KOPT-K1 (cell line): ENCODE measurements around the gene DNAH14.
"Not testable (repeated sequence)": the region's sequence is repeated elsewhere in the genome, so short reads cannot be mapped to it uniquely, and the experiment has no call there.

Experiments used
- H3K27ac ChIP-seq: fragments of 200-600 bp; sonication (generic); 2 replicates; pipeline ENCODE4 v1.5.1; 2016; ENCODE audit warnings: antibody characterized with exemption, mild to moderate bottlenecking, low read depth, low read length; ENCODE audit not compliant: poor library complexity, severe bottlenecking
- H3K36me3 ChIP-seq: fragments of 200-600 bp; sonication (generic); 2 replicates; pipeline ENCODE4 v1.5.1; 2017; ENCODE audit warnings: antibody characterized with exemption, mild to moderate bottlenecking, low read length, moderate library complexity; ENCODE audit not compliant: insufficient read depth
- H3K9me3 ChIP-seq: fragments of 200-600 bp; sonication (generic); 2 replicates; pipeline ENCODE4 v1.5.1; 2017; ENCODE audit warnings: antibody characterized with exemption, low read length, mild to moderate bottlenecking; ENCODE audit not compliant: insufficient read depth, poor library complexity, severe bottlenecking

DNAH14 gene

DNA sequence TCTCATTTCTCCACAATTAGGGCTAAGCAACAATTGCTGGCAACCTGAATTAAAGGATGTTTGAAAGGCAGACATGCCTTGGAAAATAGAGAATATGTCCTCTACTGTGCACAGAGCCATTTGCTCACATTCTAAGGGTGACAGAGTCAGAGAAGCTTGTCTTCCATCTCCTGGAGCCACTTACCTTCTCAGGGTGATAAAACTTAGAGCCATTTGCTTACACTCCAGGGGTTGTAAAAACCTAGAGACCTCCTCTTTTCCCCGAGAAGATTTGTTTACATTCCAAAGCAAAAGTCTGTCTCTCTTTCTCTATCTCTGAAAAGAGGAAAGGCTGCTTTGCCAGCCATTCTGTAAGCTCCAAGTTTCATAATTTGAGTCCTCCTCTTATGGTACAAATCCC is 437.1 kb downstream of the DNAH14 start:
- Histone ChIP-seq H3K36me3 (no peaks in the 10 kb centered on the region), H3K9me3 (no peaks in the 10 kb centered on the region), H3K27ac (no peak overlapping the region)

DNA sequence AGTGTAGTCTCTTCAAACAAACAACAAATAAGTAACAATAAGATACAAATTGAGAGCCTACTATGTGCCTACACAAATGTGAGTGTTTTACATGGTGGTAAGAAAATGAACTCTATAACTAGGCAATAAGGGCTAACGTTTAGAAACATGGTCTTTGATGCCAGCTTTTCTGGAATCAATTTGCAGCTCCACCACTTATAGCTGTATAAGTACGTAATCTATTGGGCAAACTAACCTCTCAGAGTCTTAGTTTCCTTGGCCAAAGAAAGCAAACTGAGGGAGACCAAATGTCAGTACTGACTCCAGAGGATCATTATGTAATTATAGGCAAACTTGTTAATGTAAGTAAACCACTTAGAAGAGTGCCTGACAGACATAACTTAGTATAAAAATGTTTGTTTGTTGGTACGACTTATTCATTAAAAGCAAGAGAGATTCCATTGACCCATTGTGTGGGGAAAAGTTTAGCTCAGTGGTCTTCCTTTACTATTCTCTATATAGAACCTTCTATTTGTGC is 438.6 kb downstream of the DNAH14 start:
- Histone ChIP-seq H3K36me3 (no peaks in the 10 kb centered on the region), H3K27ac (no peak overlapping the region), H3K9me3 (no peaks in the 10 kb centered on the region)

DNA sequence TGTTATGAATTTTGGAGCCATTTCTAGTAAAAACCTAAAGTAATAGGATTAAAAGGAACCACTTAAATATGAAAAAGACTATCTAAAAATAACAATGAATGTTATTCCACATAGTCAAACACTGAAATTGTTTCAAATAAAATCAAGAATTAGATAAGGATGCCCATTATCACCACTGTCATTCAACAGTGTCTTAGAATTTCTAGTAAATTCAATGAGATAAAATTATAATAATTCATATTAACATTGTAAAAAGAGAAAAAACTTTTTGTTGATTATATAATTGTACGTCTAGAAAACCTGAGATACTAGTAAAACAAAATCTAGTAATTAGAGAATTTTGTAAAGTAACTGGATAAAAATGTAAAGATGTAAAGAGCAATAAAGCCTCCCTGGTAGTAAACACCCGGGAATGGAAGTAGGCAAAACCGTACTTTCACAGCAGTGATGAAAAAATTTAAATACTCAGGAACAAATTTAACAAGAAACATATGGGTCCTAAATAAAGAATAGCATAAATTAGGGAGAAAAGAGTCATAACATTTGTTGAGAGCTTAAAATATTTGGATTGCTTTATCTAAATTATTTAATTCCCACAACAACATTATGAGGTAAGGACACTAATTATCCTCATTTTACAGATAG is 442.0 kb downstream of the DNAH14 start:
- Histone ChIP-seq H3K27ac (no peak overlapping the region), H3K9me3 (no peaks in the 10 kb centered on the region), H3K36me3 (no peaks in the 10 kb centered on the region)

DNA sequence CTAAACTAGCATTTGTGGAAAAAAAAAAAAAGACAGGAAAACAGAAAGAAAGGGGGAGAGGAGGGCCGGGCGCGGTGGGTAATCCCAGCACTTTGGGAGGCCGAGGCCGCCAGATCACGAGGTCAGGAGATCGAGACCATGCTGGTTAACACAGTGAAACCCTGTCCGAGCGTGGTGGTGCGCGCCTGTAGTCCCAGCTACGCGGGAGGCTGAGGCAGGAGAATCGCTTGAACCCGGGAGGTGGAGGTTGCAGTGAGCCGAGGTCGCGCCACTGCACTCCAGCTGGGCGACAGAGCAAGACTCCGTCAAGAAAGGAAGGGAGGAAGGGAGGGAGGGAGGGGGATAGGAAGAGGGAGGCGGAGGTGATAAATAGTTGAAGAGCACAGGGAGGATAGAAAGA is 443.7 kb downstream of the DNAH14 start:
- Histone ChIP-seq H3K9me3 (no peaks in the 10 kb centered on the region), H3K36me3 (no peaks in the 10 kb centered on the region), H3K27ac (no peak overlapping the region)

DNA sequence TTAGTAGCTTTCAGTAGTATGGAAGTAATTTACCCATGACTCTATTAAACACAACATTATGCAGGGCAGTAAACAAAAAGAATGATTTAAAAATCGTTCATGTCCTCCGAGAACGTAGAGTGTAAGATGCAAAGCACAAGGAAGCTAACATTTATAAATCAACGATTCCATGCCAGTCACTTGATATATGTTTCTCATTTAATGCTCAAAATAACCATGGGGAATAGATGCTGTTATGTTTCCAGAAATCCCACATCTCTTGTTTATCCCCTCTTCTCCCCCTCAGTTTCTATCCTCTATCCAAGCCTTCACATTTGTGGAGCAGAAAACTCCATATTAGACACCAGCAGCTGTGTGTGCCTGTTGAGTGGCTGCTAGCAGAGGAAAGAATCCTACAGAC is 445.5 kb downstream of the DNAH14 start:
- Histone ChIP-seq H3K27ac (no peak overlapping the region), H3K36me3 (no peaks in the 10 kb centered on the region), H3K9me3 (no peaks in the 10 kb centered on the region)

DNA sequence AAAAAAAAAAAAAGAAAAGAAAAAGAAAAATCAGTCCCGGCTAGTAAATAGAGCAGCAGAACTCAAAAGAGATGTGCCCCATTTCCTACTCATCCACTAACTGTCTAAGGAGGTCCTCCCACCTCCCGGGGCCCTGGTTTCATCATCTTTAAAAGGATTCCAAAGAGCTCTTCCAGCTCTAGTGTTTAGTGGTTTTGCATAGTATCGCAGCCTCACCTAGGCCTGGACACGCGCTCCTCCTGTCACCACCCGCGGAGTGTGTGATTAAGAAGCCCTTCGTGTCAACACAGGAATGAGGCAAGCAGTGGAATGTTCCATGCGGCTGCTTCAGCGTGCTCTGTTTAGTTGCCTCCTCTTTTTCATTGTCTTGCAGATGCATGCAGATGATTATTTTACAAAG is 449.4 kb downstream of the DNAH14 start:
- H3K9me3 ChIP-seq: no peaks in the 10 kb centered on the region
- no peak overlapping the region for H3K27ac ChIP-seq
- no peaks in the 10 kb centered on the region for H3K36me3 ChIP-seq

DNA sequence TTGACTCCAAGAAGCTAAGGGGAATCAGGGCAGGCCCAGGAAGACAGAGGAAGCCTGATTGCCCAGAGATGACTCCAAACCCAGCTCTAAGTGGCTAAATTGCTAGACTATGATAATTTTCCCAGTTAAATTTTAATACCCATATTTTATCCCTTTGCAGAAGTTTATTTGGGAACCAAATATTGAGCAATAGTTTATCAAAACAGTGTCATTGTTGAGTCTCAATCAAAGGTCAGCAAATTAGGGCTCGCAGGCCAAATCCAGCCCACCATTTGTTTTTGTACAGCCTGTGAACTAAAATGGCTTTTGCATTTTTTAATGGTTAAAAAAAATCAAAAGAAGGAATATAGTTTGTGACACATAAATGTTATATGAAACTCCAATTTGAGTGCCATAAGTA is 451.2 kb downstream of the DNAH14 start:
- Histone ChIP-seq H3K27ac (no peak overlapping the region), H3K36me3 (no peaks in the 10 kb centered on the region), H3K9me3 (no peaks in the 10 kb centered on the region)

DNA sequence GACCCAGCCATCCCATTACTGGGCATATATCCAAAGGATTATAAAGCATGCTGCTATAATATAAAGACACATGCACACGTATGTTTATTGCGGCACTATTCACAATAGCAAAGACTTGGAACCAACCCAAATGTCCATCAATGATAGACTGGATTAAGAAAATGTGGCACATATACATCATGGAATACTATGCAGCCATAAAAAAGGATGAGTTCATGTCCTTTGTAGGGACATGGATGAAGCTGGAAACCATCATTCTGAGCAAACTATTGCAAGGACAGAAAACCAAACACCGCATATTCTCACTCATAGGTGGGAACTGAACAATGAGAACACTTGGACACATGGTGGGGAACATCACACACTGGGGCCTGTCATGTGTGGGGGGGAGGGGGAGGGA is 457.4 kb downstream of the DNAH14 start:
- H3K36me3 ChIP-seq, H3K9me3 ChIP-seq, H3K27ac ChIP-seq: not testable (repeated sequence)

DNA sequence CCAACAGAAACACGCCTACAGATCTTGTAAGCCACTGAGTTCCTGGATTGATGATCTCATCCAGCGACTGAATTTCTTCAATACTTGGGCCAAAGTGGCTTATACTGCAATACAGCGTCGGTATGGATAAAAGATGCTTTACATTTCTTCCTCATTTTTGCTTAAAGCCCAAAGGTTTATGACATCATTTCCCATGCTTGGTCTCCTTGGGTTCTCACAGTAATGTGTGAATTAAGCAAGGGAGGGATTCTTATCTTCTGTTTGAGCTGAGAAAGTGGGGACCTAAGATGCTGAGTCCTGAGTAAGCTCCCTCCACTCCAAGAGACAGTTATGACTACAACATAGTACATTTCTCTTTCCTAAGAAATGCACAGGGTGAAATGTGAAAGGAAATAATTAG is 458.9 kb downstream of the DNAH14 start:
- no peaks in the 10 kb centered on the region for H3K9me3 ChIP-seq
- H3K36me3 ChIP-seq: no peaks in the 10 kb centered on the region
- H3K27ac ChIP-seq: no peak overlapping the region

DNA sequence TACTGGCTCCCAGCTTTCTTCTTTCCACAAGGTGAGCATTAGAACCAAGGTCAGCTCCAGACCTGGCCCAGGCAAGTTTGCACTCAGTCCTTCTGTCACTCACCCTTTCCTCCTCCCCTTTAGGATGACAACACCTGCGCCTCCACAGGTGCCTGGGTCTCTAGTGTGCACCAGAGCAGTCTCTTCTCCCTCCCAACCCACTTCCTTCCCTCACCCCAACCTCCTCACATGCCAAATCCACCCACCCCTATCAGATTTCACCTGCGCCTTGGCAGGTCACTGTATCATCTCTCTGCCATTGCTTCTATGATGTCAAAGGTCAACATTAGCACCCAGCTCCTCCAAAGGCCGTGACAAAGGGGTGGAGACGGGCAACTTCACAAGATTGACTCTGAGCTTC is 460.4 kb downstream of the DNAH14 start:
- Histone ChIP-seq H3K9me3 (no peaks in the 10 kb centered on the region), H3K27ac (no peak overlapping the region), H3K36me3 (no peaks in the 10 kb centered on the region)

DNA sequence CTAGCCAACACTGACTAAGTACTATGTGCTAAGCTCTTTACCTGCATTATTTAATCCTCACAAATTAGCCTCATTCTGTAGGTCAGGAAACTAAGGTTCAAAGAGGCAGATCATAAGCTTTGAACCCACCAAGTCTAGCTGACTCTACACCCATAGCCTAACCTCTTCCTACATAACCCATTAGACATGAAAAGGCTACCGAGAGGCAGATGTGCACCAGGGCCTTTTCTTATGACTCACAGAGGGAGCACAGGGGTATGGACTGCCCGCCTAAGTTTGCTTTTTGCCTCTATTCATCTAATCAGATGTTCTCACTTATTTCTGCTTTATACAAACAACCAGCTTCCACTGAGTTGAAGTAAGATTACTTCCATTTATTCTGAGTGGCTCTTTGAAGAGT is 466.9 kb downstream of the DNAH14 start:
- Histone ChIP-seq H3K36me3 (peaks cover 58% of the 10 kb centered on the region), H3K27ac (no peak overlapping the region)

DNA sequence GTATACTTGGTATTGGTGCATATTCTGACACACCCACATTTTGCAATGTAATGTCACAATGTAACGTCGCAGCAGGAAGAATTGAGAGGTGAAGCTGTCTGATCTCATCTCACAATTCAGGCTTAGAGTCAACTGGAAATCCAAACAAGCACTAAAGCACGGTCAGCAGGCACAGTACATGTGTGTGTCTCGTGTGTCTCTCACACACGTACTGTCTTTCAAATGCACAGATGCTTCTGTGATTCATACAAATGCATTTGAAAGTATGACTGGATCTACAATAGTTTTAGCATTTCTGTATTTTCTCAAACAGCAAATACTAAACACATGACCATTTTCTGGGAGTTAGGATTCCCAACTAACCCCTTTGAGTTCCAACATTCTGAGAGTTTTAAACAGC is 471.5 kb downstream of the DNAH14 start:
- Histone ChIP-seq H3K36me3 (peaks cover 97% of the 10 kb centered on the region), H3K27ac (no peak overlapping the region), H3K9me3 (no peaks in the 10 kb centered on the region)

More for the DNA sequence above, 466.9 kb downstream of the DNAH14 start:
- H3K9me3 ChIP-seq: no peaks in the 10 kb centered on the region

DNA sequence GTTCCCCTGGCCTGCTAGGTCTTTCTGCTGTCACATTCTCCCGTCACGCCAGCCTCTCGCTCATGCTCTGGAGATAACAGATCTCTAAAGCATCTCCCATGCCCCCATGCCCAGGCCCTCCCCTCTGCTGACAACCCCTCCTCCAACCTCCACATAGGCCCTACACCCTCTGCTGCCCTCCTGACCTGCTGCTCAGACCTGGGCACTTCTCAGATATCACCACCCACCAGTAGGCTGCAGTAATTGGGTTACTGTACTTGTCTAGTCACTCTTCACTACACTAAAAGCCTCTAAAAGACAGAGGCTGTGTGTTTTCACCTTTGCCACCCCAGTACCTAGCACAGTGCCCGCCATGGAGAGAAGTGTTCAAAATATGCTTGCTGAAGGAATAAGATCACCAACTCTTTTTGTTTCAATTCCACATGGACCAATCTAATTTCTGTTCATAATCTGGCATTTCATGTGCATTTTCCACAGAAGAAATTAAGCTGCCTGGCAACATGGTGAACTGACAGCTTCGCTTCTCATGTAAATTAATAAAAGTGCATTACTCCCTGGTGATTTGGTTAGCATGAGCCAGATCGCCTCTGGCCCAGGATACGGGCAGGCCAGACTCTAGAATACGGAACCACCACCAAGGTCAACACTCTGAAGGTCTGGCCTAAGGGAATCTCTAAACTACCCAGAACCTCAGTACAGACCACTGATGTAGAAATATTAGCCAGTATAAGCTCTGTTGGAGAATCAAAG is 477.7 kb downstream of the DNAH14 start:
- no peak overlapping the region for H3K27ac ChIP-seq
- H3K36me3 ChIP-seq: peaks cover 99% of the 10 kb centered on the region
- H3K9me3 ChIP-seq: no peaks in the 10 kb centered on the region

DNA sequence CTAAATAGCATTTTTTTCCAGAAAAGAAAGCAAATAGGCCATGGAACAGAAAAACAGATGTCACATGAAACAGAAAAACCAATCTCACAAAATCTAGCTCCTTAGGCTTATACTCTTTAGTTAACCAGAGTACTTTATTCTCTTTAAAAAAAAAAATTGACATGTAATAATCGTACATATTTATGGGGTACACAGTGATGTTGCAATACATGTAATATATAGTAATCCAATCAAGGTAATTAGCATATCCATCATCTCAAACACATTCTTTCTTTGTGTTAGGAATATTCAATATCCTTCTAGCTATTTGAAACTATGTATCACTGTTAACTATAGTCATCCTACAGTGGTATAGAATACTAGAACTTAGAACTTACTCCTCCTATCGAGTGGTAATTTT is 478.3 kb downstream of the DNAH14 start:
- Histone ChIP-seq H3K36me3 (peaks cover 99% of the 10 kb centered on the region), H3K9me3 (no peaks in the 10 kb centered on the region)

DNA sequence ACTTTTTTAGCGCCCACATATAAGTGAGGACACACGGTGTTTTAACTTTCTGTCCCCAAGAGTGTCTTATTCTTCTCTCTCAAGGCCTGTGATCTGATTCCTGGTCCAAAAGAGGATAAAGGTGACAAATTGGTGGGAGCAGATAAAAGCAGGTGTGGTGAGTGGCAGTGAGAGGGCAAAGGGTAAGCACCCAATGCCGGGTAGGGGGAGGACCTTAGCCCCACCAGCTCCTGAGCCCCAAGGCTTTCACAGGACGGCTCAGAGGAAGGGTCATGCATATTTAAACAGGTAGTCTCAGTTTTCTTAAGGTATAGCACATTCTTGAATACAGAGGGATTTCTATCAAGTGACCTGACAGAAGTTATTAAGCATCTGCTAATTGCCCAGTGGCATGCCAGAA is 478.8 kb downstream of the DNAH14 start:
- Histone ChIP-seq H3K27ac (no peak overlapping the region), H3K36me3 (peaks cover 99% of the 10 kb centered on the region), H3K9me3 (no peaks in the 10 kb centered on the region)

More for the DNA sequence above, 478.3 kb downstream of the DNAH14 start:
- H3K27ac ChIP-seq: no peak overlapping the region

DNA sequence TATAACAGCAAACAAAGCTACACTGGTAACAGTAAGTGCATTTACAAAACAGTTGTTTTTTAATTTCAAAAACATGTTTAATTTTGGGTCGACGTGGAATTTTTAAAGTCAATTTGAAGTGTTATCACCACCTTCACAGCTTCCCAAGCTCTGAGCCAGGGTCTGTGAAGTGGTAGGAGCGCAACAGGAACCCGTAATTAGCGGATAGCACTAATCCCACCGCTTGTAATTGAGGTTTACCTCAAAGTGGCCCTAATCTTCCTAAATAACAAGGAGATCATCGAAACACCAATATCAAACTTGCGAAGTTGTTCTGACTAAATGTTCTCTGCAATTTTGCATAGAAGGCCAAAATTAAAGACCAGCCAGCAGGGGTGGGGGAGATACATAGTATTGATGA is 479.6 kb downstream of the DNAH14 start:
- Histone ChIP-seq H3K9me3 (no peaks in the 10 kb centered on the region), H3K36me3 (peaks cover 99% of the 10 kb centered on the region), H3K27ac (no peak overlapping the region)
